IgD-negative memory B cell (primary cell): ENCODE data around the gene FBXL4. TPM values are rescaled to one million over a fixed set of nuclear protein-coding genes. Genes with fewer than 3 reads are reported as not detected.

Experiments used
- H3K27ac Mint-ChIP-seq, 3 donors: one replicate each; pipeline ENCODE4 v1.8.0; 2020 to 2022; ENCODE audit warnings: mild to moderate bottlenecking in 3 of 3, mixed read lengths in 3 of 3, moderate library complexity in 1 of 3
- H3K27me3 Mint-ChIP-seq: one replicate; pipeline ENCODE4 v1.8.0; 2021; ENCODE audit warnings: mixed read lengths
- H3K36me3 Mint-ChIP-seq: one replicate; pipeline ENCODE4 v1.8.0; 2020; ENCODE audit warnings: mild to moderate bottlenecking, mixed read lengths
- H3K4me1 Mint-ChIP-seq, 3 donors: one replicate each; pipeline ENCODE4 v1.8.0; 2020 to 2022; ENCODE audit warnings: mixed read lengths in 3 of 3, mild to moderate bottlenecking in 1 of 3
- H3K4me3 Mint-ChIP-seq, 4 donors: one replicate each; pipeline ENCODE4 v1.8.0; 2020 to 2022; ENCODE audit warnings: mild to moderate bottlenecking in 4 of 4, mixed read lengths in 4 of 4, moderate library complexity in 3 of 4
- H3K9me3 Mint-ChIP-seq, 3 donors: one replicate each; pipeline ENCODE4 v1.8.0; 2020 to 2021; ENCODE audit warnings: mixed read lengths in 3 of 3, mild to moderate bottlenecking in 1 of 3
- polyA plus RNA-seq: library from polyadenylated mRNA; unstranded; fragments of 300-500 nt; fragmentation: Illumina TruSeq; gene quantifications from one replicate; pipeline ENCODE4 v1.2.3, GENCODE V29; 2021

The FBXL4 gene
- 9.7 TPM for polyA plus RNA-seq

- Mint-ChIP-seq H3K27ac (peak within 1 kb of the TSS; percentile 91 to 96 (median 92)), H3K4me1 (peaks cover 23 to 31% (median 24%) of the 10 kb centered on the region in 3 donors), H3K36me3 (peaks cover 3% of the 10 kb centered on the region), H3K27me3 (peaks cover 1% of the 10 kb centered on the region), H3K4me3 (peak within 1 kb of the TSS; percentile 94 to 98 (median 94)), H3K9me3 (peaks cover 0 to 2% (median 1%) of the 10 kb centered on the region in 3 donors)
These were observed at the start of gene FBXL4 for GRCh38 chr6:98947411-98948292. Gene FBXL4 (minus strand): TSS chr6:98947946. CDS start chr6:98926988, 20,958 bp downstream.

- no peak overlapping the region for H3K27ac Mint-ChIP-seq
- H3K4me3 Mint-ChIP-seq, result no peak overlapping the region
- peaks cover 0 to 2% (median 2%) of the 10 kb centered on the region in 3 donors for H3K9me3 Mint-ChIP-seq
- no peaks in the 10 kb centered on the region for H3K4me1 Mint-ChIP-seq
- H3K36me3 Mint-ChIP-seq, result no peaks in the 10 kb centered on the region
- H3K27me3 Mint-ChIP-seq, result peaks cover 7% of the 10 kb centered on the region
These were observed 47.4 kb upstream of the FBXL4 start for GRCh38 chr6:98995116-98995515.

GRCh38 chr6:98992535-98992934, 44.8 kb upstream of the FBXL4 start:
- Mint-ChIP-seq H3K36me3 (no peaks in the 10 kb centered on the region), H3K4me3 (no peak overlapping the region)

GRCh38 chr6:98986071-98986615, 38.4 kb upstream of the FBXL4 start:
- Mint-ChIP-seq H3K9me3 (no peaks in the 10 kb centered on the region), H3K27me3 (peaks cover 8% of the 10 kb centered on the region), H3K27ac (no peak overlapping the region), H3K36me3 (no peaks in the 10 kb centered on the region), H3K4me3 (no peak overlapping the region), H3K4me1 (peaks cover 0 to 2% (median 0%) of the 10 kb centered on the region in 3 donors)

More at GRCh38 chr6:98992535-98992934, 44.8 kb upstream of the FBXL4 start:
- Mint-ChIP-seq H3K9me3 (peaks cover 0 to 2% (median 2%) of the 10 kb centered on the region in 3 donors), H3K4me1 (peaks cover 0 to 2% (median 0%) of the 10 kb centered on the region in 3 donors), H3K27me3 (peaks cover 7% of the 10 kb centered on the region), H3K27ac (no peak overlapping the region)

GRCh38 chr6:98985391-98985790, 37.6 kb upstream of the FBXL4 start:
- H3K9me3 Mint-ChIP-seq, result no peaks in the 10 kb centered on the region

GRCh38 chr6:98984121-98984520, 36.4 kb upstream of the FBXL4 start:
- H3K36me3 Mint-ChIP-seq, result no peaks in the 10 kb centered on the region
- H3K9me3 Mint-ChIP-seq, result no peaks in the 10 kb centered on the region
- no peak overlapping the region for H3K27ac Mint-ChIP-seq
- peaks cover 0 to 2% (median 0%) of the 10 kb centered on the region in 3 donors for H3K4me1 Mint-ChIP-seq
- no peak overlapping the region for H3K4me3 Mint-ChIP-seq
- H3K27me3 Mint-ChIP-seq, result peaks cover 8% of the 10 kb centered on the region

More at GRCh38 chr6:98985391-98985790, 37.6 kb upstream of the FBXL4 start:
- no peak overlapping the region for H3K27ac Mint-ChIP-seq
- peaks cover 8% of the 10 kb centered on the region for H3K27me3 Mint-ChIP-seq
- no peak overlapping the region for H3K4me3 Mint-ChIP-seq
- no peaks in the 10 kb centered on the region for H3K36me3 Mint-ChIP-seq
- peaks cover 0 to 2% (median 0%) of the 10 kb centered on the region in 3 donors for H3K4me1 Mint-ChIP-seq

- Mint-ChIP-seq H3K27ac (no peak overlapping the region), H3K4me3 (no peak overlapping the region), H3K27me3 (peaks cover 4% of the 10 kb centered on the region), H3K36me3 (no peaks in the 10 kb centered on the region), H3K4me1 (peaks cover 0 to 2% (median 0%) of the 10 kb centered on the region in 3 donors), H3K9me3 (no peaks in the 10 kb centered on the region)
These were observed 33.7 kb upstream of the FBXL4 start for GRCh38 chr6:98981473-98981872.

- Mint-ChIP-seq H3K9me3 (no peaks in the 10 kb centered on the region), H3K36me3 (no peaks in the 10 kb centered on the region), H3K4me3 (no peak overlapping the region), H3K27ac (no peak overlapping the region), H3K4me1 (peaks cover 0 to 2% (median 0%) of the 10 kb centered on the region in 3 donors), H3K27me3 (peaks cover 6% of the 10 kb centered on the region)
These were observed 33.1 kb upstream of the FBXL4 start for GRCh38 chr6:98980819-98981218.

- Mint-ChIP-seq H3K27ac (no peak overlapping the region), H3K4me3 (no peak overlapping the region), H3K9me3 (no peaks in the 10 kb centered on the region), H3K4me1 (peaks cover 0 to 2% (median 0%) of the 10 kb centered on the region in 3 donors), H3K36me3 (no peaks in the 10 kb centered on the region), H3K27me3 (peaks cover 2% of the 10 kb centered on the region)
These were observed 30.0 kb upstream of the FBXL4 start for GRCh38 chr6:98977671-98978292.

- Mint-ChIP-seq H3K4me1 (peaks cover 0 to 2% (median 0%) of the 10 kb centered on the region in 3 donors), H3K9me3 (no peaks in the 10 kb centered on the region), H3K36me3 (no peaks in the 10 kb centered on the region), H3K27ac (no peak overlapping the region), H3K27me3 (peaks cover 2% of the 10 kb centered on the region), H3K4me3 (no peak overlapping the region)
These were observed 29.1 kb upstream of the FBXL4 start for GRCh38 chr6:98976674-98977385.

- Mint-ChIP-seq H3K4me3 (no peak overlapping the region), H3K4me1 (peaks cover 0 to 2% (median 0%) of the 10 kb centered on the region in 3 donors), H3K9me3 (no peaks in the 10 kb centered on the region), H3K36me3 (no peaks in the 10 kb centered on the region), H3K27me3 (peaks cover 2% of the 10 kb centered on the region), H3K27ac (no peak overlapping the region)
These were observed 27.7 kb upstream of the FBXL4 start for GRCh38 chr6:98975421-98975820.

- Mint-ChIP-seq H3K36me3 (no peaks in the 10 kb centered on the region), H3K27ac (no peak overlapping the region), H3K27me3 (peaks cover 4% of the 10 kb centered on the region), H3K4me1 (peaks cover 0 to 2% (median 0%) of the 10 kb centered on the region in 3 donors), H3K9me3 (peaks cover 0 to 2% (median 0%) of the 10 kb centered on the region in 3 donors), H3K4me3 (no peak overlapping the region)
These were observed 26.6 kb upstream of the FBXL4 start for GRCh38 chr6:98974309-98974708.

GRCh38 chr6:98973571-98973970, 25.8 kb upstream of the FBXL4 start:
- Mint-ChIP-seq H3K4me3 (no peak overlapping the region), H3K4me1 (peaks cover 0 to 2% (median 0%) of the 10 kb centered on the region in 3 donors), H3K36me3 (peaks cover 2% of the 10 kb centered on the region), H3K27ac (no peak overlapping the region), H3K27me3 (peaks cover 4% of the 10 kb centered on the region), H3K9me3 (peaks cover 2 to 6% (median 5%) of the 10 kb centered on the region in 3 donors)

- Mint-ChIP-seq H3K4me3 (no peak overlapping the region), H3K36me3 (peaks cover 2% of the 10 kb centered on the region), H3K4me1 (no peaks in the 10 kb centered on the region), H3K27ac (no peak overlapping the region), H3K27me3 (peaks cover 4% of the 10 kb centered on the region), H3K9me3 (peaks cover 2 to 8% (median 6%) of the 10 kb centered on the region in 3 donors)
These were observed 23.6 kb upstream of the FBXL4 start for GRCh38 chr6:98971303-98971702.
